ENCODE results near the gene TMEM108. TPM values are rescaled to one million over a fixed set of nuclear protein-coding genes. Genes with fewer than 3 reads are reported as not detected.

TMEM108 gene
- total RNA-seq, 1 donor from 2014 or later, result 6.1 TPM

DNA sequence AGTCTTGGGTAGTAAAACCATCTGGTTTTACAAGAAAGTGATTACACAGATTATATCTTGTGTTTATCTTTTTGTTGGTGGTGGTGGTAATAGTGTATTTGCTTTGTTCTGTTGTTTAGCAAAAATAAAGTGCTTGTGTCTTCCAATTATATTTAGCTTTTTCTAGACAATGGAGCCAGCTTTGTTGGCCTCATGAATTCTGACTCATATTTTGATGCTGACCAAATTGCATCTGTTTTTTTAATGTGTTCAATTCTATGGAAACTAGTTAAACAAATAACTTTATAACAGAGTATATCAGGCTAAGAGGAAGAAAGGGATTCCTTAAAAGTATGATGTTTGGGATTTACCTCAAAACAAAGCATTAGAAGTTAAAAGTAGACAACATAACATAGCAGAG is 292.3 kb downstream of the TMEM108 start:
- TF ChIP-seq, protein P1, sequence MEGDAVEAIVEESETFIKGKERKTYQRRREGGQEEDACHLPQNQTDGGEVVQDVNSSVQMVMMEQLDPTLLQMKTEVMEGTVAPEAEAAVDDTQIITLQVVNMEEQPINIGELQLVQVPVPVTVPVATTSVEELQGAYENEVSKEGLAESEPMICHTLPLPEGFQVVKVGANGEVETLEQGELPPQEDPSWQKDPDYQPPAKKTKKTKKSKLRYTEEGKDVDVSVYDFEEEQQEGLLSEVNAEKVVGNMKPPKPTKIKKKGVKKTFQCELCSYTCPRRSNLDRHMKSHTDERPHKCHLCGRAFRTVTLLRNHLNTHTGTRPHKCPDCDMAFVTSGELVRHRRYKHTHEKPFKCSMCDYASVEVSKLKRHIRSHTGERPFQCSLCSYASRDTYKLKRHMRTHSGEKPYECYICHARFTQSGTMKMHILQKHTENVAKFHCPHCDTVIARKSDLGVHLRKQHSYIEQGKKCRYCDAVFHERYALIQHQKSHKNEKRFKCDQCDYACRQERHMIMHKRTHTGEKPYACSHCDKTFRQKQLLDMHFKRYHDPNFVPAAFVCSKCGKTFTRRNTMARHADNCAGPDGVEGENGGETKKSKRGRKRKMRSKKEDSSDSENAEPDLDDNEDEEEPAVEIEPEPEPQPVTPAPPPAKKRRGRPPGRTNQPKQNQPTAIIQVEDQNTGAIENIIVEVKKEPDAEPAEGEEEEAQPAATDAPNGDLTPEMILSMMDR (IDR thresholded peaks at IDR 0.05; ENCODE audit: unreplicated experiment), result no peak
- H3K36me3 Mint-ChIP-seq (ENCODE audit: insufficient read depth), result no peaks in the 10 kb centered on the region
- no peaks in the 10 kb centered on the region for H3K27me3 Mint-ChIP-seq
- no peaks in the 10 kb centered on the region for H3K9me3 Mint-ChIP-seq (ENCODE audit: low read depth)
- peaks cover 8% of the 10 kb centered on the region for H3K4me1 Mint-ChIP-seq (ENCODE audit: low read depth)
- no peak overlapping the region for H3K27ac Mint-ChIP-seq
- H3K4me3 Mint-ChIP-seq (ENCODE audit: low read depth), result no peak overlapping the region
- no peak for DNase-seq (ENCODE audit: low spot score, unreplicated experiment)

DNA sequence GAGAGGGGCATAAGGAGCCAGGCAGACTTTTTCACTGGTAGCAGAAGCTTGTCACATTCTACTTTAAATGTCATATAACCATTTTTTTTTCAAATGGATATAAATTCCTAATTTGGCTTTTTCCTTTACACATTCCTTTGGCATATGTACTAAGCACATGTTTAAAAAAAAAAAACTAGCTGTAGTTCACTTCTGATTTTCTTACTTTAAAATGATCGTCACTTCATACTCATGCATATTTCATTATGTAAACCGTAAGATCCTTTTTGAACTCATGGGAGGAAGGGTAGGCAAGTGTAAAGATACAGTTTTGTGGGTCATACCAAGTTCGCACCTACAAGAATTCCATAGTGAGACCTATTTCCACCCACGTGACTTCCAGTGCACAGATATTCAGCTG is 316.5 kb downstream of the TMEM108 start:
- Mint-ChIP-seq H3K27me3 (no peaks in the 10 kb centered on the region), H3K9me3 (ENCODE audit: low read depth) (peaks cover 18% of the 10 kb centered on the region), H3K36me3 (ENCODE audit: insufficient read depth) (no peaks in the 10 kb centered on the region), H3K4me1 (ENCODE audit: low read depth) (no peaks in the 10 kb centered on the region), H3K27ac (no peak overlapping the region), H3K4me3 (ENCODE audit: low read depth) (no peak overlapping the region)
- TF ChIP-seq, protein P1 (IDR thresholded peaks at IDR 0.05; ENCODE audit: unreplicated experiment), result no peak
- DNase-seq (ENCODE audit: low spot score, unreplicated experiment), result no peak

DNA sequence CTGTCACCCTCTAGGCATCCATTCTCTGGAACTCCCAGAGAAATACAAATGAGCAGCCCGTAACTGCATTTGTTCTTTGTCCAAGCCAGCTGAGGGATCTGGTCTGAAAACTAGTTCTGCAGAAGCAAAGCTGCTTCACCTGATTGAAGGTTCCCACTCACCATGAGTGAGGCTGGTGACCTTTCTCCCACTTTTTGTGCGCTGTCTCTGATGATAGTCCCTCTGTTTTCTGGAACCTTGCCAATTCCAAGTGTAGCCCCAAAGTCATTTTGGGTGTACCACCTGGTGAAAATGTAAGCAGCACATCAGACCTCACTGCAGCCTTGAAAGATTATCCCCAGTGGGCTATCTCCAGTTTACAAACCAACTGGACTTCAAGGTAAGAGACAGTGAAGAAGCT is 322.3 kb downstream of the TMEM108 start:
- H3K4me3 Mint-ChIP-seq (ENCODE audit: low read depth), result no peak overlapping the region
- H3K9me3 Mint-ChIP-seq (ENCODE audit: low read depth), result peaks cover 17% of the 10 kb centered on the region
- no peaks in the 10 kb centered on the region for H3K36me3 Mint-ChIP-seq (ENCODE audit: insufficient read depth)
- DNase-seq (ENCODE audit: low spot score, unreplicated experiment), result no peak
- no peaks in the 10 kb centered on the region for H3K27me3 Mint-ChIP-seq
- no peaks in the 10 kb centered on the region for H3K4me1 Mint-ChIP-seq (ENCODE audit: low read depth)
- H3K27ac Mint-ChIP-seq, result no peak overlapping the region
- TF ChIP-seq, protein P1 (IDR thresholded peaks at IDR 0.05; ENCODE audit: unreplicated experiment), result no peak

DNA sequence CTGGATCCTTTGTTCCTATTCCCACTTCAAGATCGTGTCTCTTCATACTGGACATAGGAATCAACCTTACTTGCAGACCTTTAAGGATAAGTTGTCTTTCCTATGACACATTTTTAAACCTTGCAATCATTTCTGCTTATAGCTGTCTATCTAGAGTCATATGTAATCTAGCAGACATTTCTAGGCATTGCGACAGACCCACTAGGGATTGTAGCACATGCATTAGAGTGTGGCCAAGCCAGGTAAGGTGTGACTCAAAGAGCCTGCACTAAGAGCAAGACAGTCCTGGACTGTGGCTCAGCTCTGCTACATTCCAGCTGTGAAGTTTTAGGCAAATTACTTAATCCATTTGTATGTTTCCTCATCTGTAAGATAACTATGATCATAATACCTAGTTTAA is 322.8 kb downstream of the TMEM108 start:
- no peaks in the 10 kb centered on the region for H3K4me1 Mint-ChIP-seq (ENCODE audit: low read depth)
- no peak overlapping the region for H3K4me3 Mint-ChIP-seq (ENCODE audit: low read depth)
- H3K27ac Mint-ChIP-seq, result no peak overlapping the region
- no peak for DNase-seq (ENCODE audit: low spot score, unreplicated experiment)
- TF ChIP-seq, protein P1 (IDR thresholded peaks at IDR 0.05; ENCODE audit: unreplicated experiment), result no peak
- no peaks in the 10 kb centered on the region for H3K27me3 Mint-ChIP-seq
- H3K9me3 Mint-ChIP-seq (ENCODE audit: low read depth), result peaks cover 13% of the 10 kb centered on the region
- no peaks in the 10 kb centered on the region for H3K36me3 Mint-ChIP-seq (ENCODE audit: insufficient read depth)

DNA sequence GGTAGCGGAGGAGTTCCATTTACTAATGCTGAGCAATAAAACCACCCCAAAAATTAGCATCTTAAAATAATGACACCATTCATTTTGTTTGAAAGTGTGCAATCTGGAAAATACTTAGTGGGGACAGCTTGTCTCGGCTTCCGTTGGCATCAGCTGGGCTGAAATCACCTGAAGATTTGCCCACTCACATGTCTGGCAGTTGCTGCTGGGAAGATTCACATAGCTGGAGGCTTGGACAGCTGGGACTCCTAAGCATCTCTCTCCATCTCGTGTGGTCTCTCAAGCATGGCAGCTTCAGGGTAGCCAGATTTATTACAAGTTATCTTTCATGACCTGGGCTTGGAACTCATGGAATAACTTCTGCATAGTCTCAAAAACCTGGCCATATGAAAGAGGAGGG is 323.2 kb downstream of the TMEM108 start:
- H3K4me1 Mint-ChIP-seq (ENCODE audit: low read depth), result no peaks in the 10 kb centered on the region
- H3K9me3 Mint-ChIP-seq (ENCODE audit: low read depth), result peaks cover 8% of the 10 kb centered on the region
- H3K4me3 Mint-ChIP-seq (ENCODE audit: low read depth), result no peak overlapping the region
- no peaks in the 10 kb centered on the region for H3K36me3 Mint-ChIP-seq (ENCODE audit: insufficient read depth)
- TF ChIP-seq, protein P1 (IDR thresholded peaks at IDR 0.05; ENCODE audit: unreplicated experiment), result no peak
- no peak overlapping the region for H3K27ac Mint-ChIP-seq
- no peak for DNase-seq (ENCODE audit: low spot score, unreplicated experiment)
- H3K27me3 Mint-ChIP-seq, result no peaks in the 10 kb centered on the region
